Stimulated activated CD8-positive, alpha-beta memory T cell treated with anti-CD3 and anti-CD28 coated beads, Interleukin-12 subunit alpha, Interleukin-12 subunit beta, amount 100 ng/mL, for 24 hours (primary cell): ENCODE data around the gene GNG13.
"Not testable (repeated sequence)": the region's sequence is repeated elsewhere in the genome, so short reads cannot be mapped to it uniquely, and the experiment has no call there.

Experiments
- DNase-seq: peaks from one replicate; pipeline ENCODE4 v3.0.0-alpha.2; 2020; ENCODE audit errors: extremely low read depth

GNG13 gene

DNA sequence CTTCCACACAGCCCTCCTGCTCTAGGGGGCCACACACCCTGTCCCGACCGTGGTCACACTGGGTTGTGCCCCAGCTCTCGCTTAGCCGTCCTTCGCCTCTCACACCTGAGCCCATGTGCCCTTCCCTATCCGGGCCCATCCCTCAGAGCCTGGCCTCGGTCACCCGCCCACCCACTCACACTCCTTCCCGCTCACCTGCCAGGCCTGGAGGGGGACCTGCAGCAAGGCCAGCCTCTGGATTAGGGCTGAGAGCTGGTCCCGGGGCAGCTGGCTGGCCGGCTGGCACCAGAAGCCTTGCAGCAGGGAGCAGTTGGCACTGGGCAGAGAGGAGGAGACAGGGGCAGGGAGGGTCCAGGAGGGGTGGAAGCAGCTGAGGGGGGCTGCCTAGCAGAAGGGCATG, 22.1 kb downstream of the GNG13 start:
- DNase-seq, result no peak

DNA sequence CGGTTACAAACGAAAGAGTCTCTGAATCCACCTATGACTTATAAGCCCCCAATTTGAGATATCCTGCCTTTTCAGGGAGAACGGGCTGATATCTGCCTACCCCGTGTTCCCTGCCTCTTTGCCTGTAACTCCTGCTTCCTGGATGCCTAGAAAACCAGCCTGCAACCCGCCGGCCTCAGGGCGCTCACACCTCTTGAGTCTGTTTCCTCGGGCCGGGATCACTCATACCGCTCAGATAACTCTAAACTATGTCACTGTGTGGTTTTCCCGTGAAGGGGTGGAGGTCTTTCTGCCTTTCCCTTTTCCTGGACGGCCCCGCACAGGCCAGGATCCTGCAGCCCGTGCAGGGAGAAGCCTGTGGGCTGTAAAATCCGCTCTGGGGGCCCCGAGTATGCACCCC, 22.7 kb downstream of the GNG13 start:
- DNase-seq, result no peak

DNA sequence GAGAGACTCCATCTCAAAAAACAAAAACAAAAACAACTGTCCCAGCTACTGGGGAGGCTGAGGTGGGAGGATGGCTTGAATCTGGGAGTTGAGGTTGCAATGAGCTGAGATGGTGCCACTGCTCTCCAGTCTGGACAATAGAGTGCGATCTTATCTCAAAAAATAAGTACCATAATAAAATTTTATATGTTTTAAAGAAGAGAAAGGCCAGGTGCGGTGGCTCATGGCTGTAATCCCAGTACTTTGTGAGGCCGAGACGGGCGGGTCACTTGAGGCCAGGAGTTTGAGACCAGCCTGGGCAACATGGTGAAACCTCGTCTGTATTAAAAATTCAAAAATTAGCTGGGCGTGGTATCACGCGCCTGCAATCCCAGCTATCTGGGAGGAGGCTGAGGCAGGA, 23.7 kb downstream of the GNG13 start:
- DNase-seq, result no peak

DNA sequence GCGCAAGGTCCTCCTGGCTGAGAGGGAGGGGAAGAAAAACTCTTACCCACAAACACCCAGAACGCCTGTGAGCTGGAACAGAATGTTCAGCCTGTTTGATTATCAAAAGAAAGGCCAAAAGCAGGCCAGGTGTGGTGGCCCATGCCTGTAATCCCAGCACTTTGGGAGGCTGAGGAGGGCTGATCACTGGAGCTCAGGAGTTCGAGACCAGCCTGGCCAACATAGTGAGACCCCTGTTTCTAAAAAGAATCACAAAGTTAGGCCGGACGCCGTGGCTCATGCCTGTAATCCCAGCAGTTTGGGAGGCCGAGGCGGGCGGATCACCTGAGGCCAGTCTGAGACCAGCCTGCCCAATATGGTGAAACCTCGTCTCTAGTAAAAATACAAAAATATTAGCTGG, 24.2 kb downstream of the GNG13 start:
- not testable (repeated sequence) for DNase-seq

DNA sequence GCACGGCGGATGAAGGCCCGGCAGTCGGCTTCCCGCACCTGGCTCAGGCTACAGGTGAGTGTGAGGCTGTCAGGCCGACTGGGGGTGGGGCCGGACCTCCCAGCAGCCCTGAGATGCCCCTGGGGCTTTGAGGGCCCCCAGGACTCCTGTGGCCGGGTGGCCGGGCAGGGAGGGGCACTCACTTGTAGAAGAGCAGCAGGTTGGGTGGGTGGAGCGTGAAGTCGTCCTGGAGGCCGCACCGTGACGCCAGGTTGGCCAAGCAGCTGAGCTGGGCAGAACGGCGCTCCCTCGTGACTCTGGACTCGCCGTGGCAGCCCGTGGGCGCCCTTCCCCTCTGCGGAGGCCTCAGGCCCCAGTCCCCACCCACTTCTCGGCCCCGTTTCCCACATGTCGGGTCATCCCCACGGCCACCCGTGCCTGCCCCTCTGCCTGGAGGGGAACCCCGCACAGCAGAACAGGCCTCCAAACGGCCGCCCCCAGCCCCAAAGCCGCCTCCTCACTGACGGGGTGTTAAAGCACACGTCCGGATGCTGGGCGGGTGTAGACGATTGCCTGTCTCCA, 25.2 kb downstream of the GNG13 start:
- DNase-seq, result no peak

DNA sequence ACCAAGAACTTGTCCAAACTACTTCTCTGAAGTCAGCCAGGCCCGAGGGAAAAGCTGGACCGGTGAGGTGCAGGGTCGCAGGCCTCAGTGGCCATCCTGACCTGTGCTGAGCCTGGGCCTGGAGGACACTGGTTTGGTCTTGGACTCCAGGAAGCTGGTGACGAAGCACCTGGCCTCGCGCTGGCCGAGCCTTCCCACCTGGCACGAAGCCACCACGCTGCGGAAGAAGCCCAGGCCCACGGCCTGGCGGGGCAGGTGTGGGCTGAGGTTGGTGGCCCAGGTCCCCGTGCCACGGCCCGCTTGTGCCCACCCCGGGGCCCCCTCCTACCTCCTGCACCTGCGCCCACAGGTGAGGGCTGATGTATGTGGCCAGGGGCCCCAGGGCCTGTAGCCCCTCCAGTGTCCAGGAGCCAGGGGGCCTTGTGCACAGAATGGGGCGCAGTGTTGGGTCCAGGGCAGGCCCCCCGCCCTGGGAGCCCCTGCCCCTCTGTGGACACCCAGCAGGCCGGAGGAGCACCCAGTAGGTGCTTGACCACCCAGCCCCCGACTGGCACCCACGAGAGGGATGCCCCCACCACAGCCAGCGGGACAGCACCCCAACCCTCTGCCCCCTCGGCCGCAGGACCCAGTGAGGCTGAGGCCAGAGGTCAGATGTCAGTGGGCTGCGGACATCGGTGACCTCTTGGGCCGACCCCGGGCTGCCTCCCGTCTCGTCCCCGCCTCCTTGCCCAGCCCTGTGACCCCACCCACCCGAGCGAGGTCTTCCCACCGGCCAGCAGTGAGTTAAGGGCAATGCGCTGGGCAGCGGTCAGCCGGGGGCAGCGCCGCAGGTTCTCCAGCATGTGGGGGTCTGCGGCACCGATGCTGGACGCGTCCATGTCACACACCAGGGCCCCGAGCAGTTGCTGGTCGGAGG, 26.2 kb downstream of the GNG13 start:
- no peak for DNase-seq

DNA sequence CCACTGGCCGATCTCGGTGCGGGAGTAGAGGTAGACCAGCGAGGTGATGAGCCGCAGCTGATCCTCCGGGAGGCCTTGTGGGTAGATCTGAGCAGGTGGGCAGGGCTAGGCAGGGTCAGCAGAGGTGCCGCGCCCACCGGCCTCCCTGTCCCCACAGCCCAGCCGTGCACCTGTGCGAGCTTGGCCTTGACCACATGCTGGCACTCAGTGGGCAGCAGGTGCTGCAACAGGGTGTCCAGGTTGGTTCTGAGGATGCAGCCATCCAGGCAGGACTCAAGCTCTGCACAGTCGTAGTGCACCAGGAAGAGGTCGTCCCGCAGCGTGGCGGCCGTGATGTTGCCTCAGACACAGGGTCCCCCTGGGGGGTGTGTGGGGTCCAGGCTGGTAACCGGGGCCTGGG, 27.6 kb downstream of the GNG13 start:
- no peak for DNase-seq

DNA sequence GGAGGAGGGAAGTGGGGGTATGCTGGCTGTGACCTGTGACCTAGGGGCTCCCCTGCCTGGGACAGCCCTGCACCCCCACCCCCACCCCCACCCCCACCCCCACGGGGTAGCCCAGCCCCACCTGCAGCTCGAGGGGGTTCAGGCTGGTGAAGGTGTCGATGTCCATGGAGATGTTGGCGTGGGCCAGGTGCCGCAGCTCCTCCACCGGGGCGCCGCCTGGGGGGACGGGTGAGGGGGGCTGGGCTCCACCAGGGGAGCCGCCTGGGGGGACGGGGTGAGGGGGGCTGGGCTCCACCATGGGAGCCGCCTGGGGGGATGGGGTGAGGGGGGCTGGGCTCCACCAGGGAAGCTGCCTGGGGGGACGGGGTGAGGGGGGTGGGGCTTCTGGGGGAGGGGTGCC, 30.1 kb downstream of the GNG13 start:
- no peak for DNase-seq

DNA sequence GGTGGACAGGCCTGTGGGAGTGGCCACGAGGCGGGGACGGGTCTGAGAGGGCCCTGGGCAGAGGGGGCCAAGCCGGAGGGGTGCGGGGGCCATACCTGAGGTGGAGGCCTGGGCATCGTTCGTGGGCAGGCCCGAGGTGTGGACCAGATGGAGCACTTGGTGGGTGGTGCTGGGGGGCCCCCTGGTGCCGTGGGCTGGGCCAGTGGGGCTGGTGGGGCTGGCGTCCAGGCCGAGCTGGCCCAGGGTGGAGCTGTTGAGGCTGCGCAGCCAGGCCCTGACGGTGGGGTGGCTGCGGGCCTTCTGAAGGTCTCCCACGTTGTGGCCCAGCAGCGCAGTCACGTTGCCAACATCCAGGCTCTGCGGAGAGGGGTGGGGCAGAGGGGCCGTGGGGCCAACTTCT, 30.6 kb downstream of the GNG13 start:
- no peak for DNase-seq

DNA sequence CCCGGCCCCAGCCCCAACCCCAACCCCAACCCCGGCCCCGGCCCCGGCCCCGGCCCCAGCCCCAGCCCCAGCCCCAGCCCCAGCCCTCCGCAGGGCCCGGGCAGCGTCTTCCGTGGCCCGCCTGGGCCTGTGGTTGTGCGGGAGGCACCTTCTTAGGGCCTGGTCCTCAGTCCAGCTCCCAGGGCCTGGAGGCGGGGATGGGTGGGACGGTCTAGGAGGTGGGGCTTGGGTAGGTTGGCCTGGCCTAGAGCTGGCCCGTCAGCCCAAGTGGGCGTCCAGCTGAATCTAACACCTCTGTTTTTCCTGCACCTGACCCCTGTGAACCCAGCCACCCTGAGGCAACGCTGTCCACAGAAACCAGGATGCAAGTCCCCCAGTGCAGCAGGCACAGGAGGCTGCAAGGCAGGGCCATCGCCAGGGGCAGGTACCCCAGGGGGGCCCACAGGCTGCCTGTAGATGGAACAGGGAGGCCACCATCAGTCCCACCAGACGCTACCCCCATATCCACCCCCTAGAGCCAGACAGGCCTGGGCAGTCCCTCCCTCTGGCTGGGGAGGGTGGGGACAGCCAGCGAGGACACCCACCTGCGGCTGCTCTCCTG, 31.2 kb downstream of the GNG13 start:
- DNase-seq, result no peak

DNA sequence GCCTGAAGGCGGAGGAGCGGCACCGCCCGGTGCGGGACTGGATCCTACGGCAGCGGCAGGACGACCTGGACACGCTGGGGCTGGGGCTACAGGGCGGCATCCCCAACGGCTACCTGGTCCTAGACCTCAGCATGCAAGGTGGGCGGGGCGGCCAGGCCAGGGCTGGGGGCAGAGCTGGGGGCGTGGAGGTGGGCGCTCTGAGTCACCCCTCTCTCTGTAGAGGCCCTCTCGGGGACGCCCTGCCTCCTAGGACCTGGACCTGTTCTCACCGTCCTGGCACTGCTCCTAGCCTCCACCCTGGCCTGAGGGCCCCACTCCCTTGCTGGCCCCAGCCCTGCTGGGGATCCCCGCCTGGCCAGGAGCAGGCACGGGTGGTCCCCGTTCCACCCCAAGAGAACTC, 32.1 kb downstream of the GNG13 start:
- no peak for DNase-seq

DNA sequence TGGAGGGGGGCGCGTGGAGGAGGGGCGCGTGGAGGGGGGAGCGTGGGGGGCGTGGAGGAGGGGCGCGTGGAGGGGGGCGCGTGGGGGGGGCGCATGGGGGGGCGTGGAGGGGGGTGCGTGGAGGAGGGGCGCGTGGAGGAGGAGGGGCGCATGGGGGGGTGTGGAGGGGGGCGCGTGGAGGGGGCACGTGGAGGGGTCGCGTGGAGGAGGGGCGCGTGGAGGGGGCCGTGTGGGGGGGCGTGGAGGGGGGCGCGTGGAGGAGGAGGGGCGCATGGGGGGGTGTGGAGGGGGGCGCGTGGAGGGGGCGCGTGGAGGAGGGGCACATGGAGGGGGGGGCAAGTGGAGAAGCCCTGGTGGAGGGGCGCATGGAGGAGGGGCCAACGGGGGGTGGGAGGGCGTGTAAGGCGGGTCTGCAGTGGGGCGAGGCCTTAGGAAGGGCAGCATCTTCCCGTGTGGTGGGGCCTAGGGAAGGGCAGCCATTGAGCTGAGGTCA, 32.7 kb downstream of the GNG13 start:
- DNase-seq, result no peak

DNA sequence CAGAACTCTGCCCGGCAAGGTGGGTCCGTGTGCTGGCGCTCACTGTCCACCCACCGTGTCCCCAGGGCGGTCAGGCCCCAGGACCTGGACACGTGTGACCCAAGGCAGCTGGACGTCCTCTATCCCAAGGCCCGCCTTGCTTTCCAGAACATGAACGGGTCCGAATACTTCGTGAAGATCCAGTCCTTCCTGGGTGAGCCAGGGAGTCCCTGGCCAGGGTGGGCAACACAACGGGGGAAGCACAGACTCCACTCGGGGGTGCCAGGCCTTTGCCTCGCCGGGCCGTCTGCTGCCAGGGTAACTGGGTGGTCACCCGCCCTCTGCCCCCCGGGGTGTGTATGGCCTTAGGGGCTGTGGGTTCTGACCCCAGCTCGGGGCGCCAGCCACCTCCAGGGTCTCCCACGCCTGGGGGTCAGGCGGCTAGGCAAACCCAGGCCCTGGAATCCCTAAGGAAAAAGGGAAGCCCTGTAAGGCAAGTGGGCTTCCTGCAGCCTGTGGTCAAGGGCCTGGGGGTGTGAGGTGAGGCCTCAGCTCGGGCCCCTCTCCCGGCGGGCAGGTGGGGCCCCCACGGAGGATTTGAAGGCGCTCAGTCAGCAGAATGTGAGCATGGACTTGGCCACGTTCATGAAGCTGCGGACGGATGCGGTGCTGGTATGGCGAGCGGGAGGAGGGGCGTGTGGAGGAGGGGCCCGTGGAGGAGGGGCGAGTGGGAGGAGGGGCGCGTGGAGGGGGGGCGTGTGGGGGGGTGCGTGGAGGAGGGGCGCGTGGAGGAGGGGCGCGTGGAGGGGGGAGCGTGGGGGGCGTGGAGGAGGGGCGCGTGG, 33.5 kb downstream of the GNG13 start:
- DNase-seq, result no peak

DNA sequence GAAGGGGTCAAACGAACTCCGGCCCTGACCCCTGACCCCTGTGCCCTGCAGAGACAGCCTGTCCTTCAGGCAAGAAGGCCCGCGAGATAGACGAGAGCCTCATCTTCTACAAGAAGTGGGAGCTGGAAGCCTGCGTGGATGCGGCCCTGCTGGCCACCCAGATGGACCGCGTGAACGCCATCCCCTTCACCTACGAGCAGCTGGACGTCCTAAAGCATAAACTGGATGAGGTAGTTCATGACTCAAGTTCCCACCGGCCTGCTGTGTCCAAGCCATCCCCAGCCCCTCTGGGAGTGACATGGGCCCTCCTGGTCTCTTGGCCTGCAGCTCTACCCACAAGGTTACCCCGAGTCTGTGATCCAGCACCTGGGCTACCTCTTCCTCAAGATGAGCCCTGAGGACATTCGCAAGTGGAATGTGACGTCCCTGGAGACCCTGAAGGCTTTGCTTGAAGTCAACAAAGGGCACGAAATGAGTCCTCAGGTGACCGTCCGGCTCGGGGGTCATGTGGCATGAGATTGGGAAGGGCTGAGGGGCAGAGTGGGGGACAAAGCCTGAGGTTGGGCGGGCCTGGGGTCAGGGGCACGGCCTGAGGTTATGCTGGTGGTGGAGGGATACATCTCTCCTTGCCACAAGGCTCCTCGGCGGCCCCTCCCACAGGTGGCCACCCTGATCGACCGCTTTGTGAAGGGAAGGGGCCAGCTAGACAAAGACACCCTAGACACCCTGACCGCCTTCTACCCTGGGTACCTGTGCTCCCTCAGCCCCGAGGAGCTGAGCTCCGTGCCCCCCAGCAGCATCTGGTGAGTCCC, 34.3 kb downstream of the GNG13 start:
- no peak for DNase-seq

DNA sequence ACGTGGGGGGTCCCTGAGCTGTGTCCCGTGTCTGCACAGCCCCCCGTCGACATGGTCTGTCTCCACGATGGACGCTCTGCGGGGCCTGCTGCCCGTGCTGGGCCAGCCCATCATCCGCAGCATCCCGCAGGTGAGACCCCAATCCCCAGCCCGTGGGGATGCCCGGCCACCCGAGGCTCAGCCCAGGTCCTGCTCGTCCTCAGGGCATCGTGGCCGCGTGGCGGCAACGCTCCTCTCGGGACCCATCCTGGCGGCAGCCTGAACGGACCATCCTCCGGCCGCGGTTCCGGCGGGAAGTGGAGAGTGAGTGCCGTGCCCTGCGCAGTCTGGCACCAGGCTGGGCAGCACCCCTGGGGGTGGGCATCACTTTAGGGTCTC, 35.1 kb downstream of the GNG13 start:
- no peak for DNase-seq

DNA sequence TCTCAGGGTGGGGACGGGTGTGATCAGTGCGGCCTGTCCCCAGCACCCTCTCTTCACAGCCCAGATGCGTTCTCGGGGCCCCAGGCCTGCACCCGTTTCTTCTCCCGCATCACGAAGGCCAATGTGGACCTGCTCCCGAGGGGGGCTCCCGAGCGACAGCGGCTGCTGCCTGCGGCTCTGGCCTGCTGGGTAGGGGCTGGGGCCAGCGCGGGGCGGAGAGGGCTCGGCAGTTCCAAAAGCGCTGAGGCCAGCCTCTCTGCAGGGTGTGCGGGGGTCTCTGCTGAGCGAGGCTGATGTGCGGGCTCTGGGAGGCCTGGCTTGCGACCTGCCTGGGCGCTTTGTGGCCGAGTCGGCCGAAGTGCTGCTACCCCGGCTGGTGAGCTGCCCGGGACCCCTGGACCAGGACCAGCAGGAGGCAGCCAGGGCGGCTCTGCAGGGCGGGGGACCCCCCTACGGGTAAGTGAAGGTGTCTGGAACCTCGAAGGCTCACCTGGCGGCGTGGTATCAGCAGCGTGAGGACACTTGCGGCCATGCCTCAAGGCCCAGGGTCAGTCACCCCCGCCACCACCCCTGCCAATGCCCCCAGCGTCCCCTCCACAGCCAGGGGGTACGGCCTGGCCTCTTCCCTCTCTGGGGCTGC, 35.6 kb downstream of the GNG13 start:
- no peak for DNase-seq

DNA sequence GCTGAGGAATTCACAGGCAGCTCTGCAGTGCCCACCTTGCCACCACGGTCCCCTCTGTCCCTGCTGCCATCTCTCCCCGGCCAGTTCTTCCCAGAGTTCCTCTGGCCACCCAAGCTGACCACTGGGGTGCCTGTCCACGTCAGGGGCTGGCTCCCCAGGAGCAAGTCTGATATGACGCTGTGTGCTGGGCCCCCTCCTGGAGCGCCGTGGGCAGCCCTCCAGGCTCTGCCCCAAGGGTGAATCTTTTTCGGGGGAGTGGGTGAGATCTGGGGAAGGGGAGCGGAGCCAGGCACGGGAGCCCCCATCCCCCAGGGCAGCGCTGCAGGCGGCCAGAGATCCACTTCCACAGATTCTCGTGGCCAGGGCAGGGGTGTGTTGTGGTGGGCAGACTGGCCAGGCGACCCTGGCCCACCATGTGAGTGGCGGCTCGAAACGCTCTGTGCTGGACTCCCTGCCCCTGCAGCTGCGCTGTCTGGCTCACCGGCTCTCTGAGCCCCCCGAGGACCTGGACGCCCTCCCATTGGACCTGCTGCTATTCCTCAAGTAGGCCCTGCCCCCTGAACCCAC, 36.3 kb downstream of the GNG13 start:
- no peak for DNase-seq

DNA sequence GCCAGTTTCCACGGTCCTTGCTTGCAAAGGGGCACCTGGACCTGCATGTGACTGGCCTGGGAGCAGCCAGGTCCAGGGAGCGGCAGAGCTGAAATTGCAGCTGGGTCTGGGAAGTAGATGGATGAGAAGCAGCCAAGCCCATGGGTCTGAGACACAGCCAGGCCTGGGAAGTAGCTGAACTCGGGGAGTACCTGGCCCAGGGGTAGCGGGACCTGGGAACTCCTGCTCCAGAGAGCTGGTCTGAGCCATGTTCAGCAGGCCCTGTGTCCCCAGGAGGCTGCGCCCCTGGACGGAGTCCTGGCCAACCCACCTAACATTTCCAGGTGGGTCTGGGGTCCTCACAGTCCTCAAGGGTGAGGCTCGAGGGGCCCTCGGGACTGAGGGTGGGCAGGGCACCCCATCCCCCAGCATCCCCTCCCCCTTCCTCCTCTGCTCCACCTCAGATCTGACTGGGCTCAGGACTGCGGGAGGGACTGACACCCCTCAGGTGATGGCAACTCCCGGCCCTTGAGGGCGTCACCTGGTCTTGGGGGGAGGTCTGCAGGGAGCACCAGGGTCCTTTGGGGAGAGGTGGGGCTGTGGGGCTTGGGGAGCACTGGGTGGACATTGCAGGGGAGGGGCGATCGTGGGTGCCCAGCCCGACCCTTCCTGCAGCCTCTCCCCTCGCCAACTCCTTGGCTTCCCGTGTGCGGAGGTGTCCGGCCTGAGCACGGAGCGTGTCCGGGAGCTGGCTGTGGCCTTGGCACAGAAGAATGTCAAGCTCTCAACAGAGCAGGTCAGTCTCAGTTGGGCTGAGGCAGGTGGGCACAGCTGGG, 37.0 kb downstream of the GNG13 start:
- no peak for DNase-seq

DNA sequence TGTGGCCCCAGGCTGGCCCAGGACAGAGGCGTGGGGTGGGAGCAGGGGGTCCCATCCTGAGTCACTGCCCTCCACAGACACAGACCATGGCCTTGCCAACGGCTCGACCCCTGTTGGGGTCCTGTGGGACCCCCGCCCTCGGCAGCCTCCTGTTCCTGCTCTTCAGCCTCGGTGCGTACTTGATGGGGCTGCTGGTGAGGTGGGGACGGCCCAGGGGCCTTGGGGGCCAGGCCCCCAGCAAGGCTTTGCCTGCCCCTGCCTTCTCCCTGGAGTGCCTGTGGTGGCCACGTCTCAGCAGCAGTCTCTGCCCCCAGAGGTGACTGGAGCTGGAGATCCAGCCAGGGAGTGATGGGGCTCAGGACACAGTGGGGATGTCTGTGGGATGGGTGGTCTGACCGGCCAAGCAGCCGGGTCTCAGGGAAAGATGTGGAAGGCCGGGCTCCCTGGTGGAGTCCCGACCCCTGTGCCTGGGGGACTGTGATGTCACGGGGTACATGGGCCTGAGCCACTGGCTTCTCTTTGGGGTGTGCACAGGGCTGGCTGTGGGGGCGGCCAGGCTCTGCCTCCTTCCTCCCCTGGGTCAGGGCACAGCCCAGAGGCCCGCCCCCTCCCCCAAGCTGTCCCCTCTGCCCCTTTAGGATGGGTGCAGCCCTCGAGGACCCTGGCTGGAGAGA, 37.8 kb downstream of the GNG13 start:
- DNase-seq, result no peak
